Stimulated activated CD8-positive, alpha-beta memory T cell treated with anti-CD3 and anti-CD28 coated beads, Interleukin-2, amount 100 ng/mL, for 1 hour (primary cell): ENCODE data around the gene FRAT1.

Experiments used
- DNase-seq, 2 donors: peaks; one replicate each; pipeline ENCODE4 v3.0.0-alpha.2; 2020; ENCODE audit warnings: low read depth in 2 of 2

The FRAT1 gene

DNA sequence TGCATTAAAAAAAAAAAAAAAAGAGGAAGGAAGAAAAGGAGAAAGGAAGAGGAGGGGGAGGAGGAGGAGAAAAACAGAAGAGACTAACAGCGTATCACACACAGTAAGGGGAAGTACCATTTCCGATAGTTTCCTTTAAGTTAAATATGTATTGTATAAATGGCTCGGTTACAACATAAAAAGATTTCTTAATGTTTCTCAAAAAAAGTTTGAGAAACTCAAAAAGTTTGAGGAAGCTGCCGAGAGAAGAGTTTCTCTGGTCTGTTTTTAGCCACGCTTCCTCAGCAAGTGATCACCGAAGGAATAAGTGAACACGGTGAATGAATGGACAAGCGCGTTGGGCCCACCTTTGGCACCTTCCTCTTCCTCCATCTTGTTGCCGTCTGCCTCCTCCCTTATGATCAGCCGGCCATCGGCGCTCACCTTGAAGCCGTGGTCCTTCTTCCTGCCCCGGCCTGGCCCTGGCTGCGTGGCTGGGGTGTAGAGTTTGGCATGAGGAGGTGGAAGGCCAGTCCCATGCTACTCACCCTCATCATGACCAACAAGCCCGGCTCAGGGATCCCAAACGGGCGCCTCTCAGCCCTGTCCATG lies 46.8 kb downstream of the FRAT1 start:
- DNase-seq: no peak

DNA sequence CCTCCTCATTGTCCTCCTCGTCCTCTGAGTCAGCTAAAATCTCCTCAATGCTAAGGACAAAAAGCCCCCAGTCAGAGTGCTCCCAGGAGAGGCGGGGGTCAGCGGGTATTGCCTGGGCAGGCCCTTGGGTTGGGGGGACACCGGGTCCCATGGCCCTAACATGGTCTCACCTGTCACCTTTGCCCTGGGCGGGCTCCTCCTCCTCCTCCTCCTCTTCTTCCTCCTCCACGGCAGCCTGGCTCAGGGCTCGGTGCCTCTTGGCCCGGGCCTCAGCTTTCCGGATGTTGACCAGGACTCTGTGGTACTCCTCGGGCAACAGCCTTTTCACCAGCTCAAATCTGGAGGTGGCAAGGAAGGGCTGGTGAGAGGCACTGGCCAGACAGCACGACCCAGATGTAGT lies 47.5 kb downstream of the FRAT1 start:
- DNase-seq: no peak

DNA sequence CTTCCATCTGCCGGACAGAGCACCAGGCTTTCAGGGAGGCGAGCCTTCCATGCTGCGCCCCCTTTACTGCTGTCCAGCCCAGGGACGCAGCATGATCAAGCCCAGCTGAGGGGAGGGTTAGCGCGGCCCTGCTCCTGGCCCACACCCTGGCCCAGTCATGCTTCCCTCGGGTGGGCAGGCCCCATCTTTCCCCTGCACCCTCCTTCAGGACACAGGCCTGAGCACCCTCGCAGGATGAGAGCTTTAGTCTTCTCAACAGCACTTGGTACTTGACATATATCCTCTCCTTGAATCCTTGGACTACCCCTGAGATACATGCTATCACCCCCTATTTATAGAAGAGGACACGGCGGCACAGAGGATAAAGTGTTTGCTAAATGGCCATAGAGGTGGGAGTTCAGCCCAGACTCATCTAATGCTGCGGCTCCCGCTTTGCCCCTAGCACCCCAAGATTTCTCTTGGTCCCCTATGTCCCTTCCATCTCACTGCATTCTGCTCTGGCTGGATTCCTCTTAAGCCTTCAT lies 48.1 kb downstream of the FRAT1 start:
- DNase-seq: no peak
